ENCODE data around the gene PPP6R3.

The PPP6R3 gene

DNA sequence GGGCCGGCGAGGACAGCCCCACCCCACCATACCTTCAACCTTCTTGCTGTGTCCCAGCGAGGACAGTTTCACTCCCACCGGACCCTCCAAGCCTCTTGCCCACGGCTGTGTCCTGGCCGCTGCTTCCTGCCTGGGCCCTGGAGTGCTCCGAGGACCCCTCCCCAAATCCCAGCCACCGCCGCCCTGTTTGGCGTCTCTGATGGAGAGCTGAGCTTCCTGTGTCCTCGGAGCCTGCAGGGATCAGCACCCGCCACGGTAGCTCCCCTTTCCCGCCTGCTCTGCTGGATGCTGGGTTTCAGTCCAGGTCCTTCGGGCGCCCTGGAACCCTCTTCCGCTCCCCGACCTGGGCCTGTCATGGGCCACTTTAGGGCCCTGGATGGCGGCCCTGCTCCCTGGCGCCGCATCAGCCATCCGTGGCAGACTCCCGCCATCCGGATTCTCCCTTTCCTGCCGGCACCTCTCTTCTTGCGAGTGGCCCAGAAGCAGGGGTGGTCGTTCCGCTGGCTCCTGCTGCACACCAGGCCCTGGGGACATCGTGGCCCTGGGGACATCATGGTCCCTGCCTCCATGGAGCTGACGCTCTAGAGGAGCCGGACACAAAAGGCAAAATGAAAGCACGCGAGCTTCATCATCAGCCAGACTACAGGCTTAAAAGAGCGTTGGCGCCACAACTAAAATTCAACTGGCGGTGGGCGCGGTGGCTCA lies 189.5 kb downstream of the PPP6R3 start:
- no peak for DNase-seq (ENCODE audit: low read depth in 1 of 2, low spot score in 1 of 2)

DNA sequence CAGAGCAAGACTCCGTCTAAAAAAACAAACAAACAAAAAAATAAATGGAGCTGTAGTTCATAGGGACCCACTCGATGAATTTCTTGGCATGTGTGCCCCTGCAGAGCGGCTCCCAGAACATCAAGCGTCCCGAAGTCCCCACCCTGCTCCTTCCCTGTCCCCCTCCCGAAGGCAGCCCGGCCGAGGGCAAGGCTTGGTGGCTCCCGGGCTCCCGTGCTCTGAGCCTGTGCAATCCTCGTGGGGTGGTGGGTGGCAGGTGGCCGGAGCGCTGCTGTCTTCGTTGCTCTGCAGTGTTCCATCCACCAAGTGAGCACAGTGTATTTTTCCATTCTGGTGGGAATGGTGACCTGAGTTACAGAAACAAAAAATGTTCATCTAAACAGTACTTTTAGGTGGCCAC lies 190.2 kb downstream of the PPP6R3 start:
- DNase-seq (ENCODE audit: low read depth in 1 of 2, low spot score in 1 of 2): no peak

GRCh38 chr11:68651208-68651984 lies 190.8 kb downstream of the PPP6R3 start:
- no peak for DNase-seq (ENCODE audit: low read depth in 1 of 2, low spot score in 1 of 2)

DNA sequence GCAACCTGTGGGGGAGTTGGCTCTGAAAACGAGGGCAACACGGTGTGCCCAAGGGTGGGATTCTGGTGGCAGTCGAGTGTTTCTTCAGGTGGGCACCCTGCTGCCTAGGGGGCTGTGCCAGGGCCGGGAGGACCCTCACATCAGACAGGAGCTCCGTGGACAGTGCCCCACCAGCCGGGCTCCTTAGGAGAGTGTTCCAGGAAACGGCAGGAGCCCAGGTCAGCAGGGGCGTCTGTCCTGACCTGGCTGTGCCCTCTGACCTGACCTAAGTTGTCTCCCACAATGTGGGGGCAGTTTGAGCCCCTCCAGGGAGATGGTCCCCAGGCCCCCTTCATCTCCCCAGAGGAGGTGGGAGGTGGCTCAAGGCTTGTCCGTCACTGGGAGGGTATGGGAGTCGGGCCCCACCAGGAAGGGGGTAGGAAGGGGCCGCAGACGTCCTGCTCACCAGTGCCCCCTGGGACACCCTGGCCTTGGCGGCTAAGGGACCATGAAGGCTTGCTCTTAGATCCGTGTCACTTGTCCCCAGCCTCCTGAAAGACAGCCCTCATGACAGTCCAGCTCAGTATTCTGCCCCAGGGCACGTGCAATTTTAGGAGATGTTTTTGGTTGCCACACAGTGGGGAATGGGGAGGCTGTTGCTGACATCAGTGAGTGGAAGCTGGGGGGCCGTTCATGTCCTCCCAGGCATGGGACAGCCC lies 191.6 kb downstream of the PPP6R3 start:
- DNase-seq (ENCODE audit: low read depth in 1 of 2, low spot score in 1 of 2): no peak

DNA sequence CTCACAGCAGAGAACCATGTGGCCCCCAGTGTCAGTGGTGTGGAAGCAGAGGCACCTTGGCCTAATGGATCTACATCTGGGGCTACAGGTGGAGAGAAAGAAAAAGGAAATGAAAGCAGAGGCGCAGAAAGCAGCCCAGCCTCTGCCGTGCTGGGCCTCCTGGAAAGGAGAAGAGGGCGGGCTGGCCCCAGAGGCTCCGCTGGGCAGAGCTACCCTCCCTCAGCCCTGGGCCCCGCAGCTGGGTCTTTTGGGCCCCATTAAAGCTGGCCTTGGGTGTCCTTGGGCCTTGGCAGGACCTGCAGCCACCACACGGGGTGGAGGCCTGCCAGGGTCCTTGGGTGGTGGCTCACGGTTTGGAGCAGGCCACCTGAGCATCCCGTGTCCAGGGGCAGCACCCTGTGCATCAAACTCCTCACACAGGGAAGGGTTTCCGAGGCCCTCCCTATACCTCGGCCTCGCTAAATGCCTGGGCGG lies 192.2 kb downstream of the PPP6R3 start:
- no peak for DNase-seq (ENCODE audit: low read depth in 1 of 2, low spot score in 1 of 2)

DNA sequence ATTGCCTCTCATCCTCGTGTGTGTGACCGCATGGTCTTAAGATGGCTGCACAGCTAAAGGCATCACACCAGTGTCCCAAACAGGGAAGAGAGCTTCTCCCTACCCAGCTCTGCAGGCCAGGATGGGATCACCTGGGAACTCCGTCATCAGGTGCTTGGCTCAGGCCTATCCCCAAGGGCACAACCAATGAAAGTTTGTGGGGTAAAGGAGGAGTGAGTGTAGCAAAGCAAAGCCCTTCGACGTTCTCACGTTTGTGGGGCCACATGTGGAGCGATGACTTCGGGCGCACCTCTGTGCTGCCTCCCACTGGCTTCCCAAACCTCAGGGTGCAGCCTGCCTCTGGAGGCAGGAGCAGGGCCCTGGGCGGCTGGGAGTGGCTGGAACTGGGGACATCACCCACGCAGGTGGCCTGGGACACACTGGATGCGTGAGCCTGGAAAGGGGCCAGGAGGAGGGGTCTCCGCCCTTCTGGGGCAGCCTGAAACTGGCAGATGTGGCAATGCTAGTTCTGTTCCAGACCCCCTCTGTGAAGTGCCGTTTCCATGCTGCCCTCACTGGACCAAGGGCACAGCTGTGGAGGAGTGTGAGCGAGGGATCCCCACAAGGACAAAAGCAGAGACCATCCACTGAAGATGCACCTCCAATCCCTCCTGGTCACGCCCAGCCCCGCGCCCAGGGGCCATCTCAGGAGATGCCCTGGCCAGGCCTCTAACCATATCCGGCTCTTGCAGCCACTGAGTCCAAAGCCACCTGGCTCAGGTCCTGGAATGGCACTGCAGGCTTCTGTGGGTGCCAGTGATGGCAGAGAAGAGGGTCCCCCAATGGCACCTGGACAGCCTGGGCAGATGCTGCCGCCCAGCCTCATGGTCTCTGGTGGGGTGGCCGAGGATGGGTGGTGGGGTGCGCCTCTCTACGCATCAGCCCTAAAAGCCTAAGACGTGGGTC lies 193.2 kb downstream of the PPP6R3 start:
- no peak for DNase-seq (ENCODE audit: low read depth in 1 of 2, low spot score in 1 of 2)

- no peak for DNase-seq (ENCODE audit: low read depth in 1 of 2, low spot score in 1 of 2)
Measured at GRCh38 chr11:68654978-68655377, 194.4 kb downstream of the PPP6R3 start.

DNA sequence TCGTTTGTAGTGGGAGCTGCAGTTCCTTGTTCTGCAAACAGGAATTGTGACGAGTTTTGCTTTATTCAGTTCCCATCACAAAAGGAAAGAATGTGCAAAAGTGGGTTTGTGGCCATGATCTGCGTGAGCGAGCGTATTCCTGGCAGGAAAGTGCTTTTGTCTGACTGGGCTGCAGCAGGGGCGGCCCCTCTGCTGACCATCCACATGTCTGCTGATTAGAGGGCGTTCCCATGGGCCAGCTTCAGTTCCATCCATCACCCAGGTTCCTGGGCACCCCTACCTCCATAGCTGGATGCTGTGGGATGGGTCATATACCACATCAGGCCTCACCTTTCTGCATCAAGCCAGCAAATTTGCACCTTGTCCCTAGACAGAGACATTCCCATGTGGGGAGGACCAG lies 194.9 kb downstream of the PPP6R3 start:
- DNase-seq (ENCODE audit: low read depth in 1 of 2, low spot score in 1 of 2): no peak

- DNase-seq (ENCODE audit: low read depth in 1 of 2, low spot score in 1 of 2): no peak
Measured at GRCh38 chr11:68655806-68656205, 195.3 kb downstream of the PPP6R3 start.

DNA sequence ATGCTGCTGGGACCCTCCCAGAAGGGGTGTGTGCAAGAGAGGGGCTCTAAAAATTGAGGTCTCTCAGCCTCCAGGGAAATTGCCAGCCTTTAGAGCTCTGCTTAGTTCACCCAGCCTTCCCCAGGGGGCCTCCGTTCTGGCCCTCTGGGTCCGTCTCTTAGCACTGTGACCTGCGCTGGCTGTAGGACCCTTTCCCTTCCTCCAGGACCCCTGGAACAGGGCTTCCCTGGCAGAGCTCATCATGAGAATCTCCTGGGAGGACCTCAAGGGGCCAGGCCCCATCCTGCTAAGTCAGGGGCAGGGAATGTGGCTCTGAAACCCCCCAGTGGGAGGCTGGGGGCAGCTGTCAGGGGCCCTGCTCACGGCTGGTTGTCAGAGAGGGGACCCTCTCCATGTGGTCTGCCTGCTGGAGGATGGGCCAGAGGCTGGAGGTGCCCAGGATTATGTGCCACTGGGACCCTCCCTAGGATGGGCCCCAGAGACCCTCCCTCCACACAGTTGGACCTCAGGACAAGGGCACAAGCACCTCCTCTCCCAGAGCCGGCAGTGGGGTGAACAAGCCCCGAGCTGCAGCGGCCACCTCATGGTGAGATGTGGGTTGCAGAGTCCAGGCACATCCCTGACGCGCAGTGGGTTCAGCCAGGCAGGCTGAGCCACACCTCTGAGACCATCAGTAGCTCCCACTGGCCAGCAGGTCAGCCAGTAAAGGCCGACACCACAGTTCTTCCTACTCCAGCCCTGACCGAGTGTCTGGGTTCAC lies 196.6 kb downstream of the PPP6R3 start:
- DNase-seq (ENCODE audit: low read depth in 1 of 2, low spot score in 1 of 2): no peak

DNA sequence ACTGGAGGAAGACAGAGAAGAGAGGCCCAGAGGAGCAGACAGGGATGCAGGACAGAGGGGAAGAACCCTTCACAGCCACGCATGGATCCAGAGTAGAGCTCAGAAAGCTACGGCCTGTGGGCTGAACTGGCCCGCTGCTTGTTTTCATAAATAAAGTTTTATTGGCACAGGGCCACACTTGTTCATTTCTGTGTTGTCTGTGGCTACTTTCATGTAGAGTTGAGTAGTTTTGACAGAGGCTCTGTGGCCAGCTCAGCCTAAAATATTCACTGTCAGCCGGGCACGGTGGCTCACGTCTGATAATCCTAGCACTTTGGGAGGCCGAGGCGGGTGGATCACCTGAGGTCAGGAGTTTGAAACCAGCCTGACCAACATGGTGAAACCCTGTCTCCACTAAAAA lies 197.5 kb downstream of the PPP6R3 start:
- no peak for DNase-seq (ENCODE audit: low read depth in 1 of 2, low spot score in 1 of 2)

- DNase-seq (ENCODE audit: low read depth in 1 of 2, low spot score in 1 of 2): no peak
Measured at GRCh38 chr11:68658661-68659060, 198.1 kb downstream of the PPP6R3 start.

- no peak for DNase-seq (ENCODE audit: low read depth in 1 of 2, low spot score in 1 of 2)
Measured at GRCh38 chr11:68659158-68659921, 198.8 kb downstream of the PPP6R3 start.

- DNase-seq (ENCODE audit: low read depth in 1 of 2, low spot score in 1 of 2): no peak
Measured at GRCh38 chr11:68660066-68660810, 199.7 kb downstream of the PPP6R3 start.

DNA sequence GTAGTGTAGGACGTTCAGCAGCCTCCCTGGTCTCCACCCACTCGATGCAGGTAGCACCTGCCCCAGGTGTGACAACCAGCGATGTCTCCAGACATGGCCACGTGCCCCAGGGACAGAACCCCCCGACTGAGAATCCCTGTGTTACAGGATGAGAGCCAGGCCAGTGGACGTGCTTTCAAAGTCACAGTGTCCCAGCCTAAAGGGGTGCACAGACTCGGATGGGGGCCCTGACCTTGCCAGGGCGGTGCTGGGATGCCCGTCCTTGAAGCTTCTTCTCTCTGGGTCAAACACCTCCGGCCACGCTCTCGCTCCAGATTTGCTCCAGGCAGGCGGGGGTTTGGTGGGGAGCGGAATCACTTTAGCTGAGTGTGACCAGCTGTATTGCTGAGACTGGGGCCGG lies 200.5 kb downstream of the PPP6R3 start:
- DNase-seq (ENCODE audit: low read depth in 1 of 2, low spot score in 1 of 2): no peak

- no peak for DNase-seq (ENCODE audit: low read depth in 1 of 2, low spot score in 1 of 2)
Measured at GRCh38 chr11:68661697-68662603, 201.4 kb downstream of the PPP6R3 start.

- no peak for DNase-seq (ENCODE audit: low read depth in 1 of 2, low spot score in 1 of 2)
Measured at GRCh38 chr11:68663482-68664010, 203.0 kb downstream of the PPP6R3 start.

All from activated T-helper 1 cell treated with anti-CD3 and anti-CD28 coated beads, Interleukin-2, amount 50 U/mL, for 16 hours (primary cell).